ENCODE results near the gene HDAC1.
A peak's percentile ranks its signal among the peaks of the same experiment; 100 is the strongest.
"Not testable (repeated sequence)": the region's sequence is repeated elsewhere in the genome, so short reads cannot be mapped to it uniquely, and the experiment has no call there.

HDAC1 gene

GRCh38 chr1:32291708-32292538, at the start of gene HDAC1:
Gene HDAC1, plus strand, starts transcription at chr1:32292083. Its CDS starts 87 bp downstream, at chr1:32292170.
- peak; percentile 99 for DNase-seq (ENCODE audit: low spot score)

GRCh38 chr1:32242341-32242851, 49.5 kb upstream of the HDAC1 start:
- no peak for DNase-seq (ENCODE audit: low spot score)

- no peak for DNase-seq (ENCODE audit: low spot score)
These were observed 45.0 kb upstream of the HDAC1 start, which contains the start of gene FAM167B for GRCh38 chr1:32246888-32247273. Gene FAM167B, plus strand, starts transcription at chr1:32247222. Its CDS starts 200 bp downstream, at chr1:32247422.

- no peak for DNase-seq (ENCODE audit: low spot score)
These were observed 44.4 kb upstream of the HDAC1 start for GRCh38 chr1:32247452-32247851.

GRCh38 chr1:32247983-32248889, 43.6 kb upstream of the HDAC1 start:
- DNase-seq (ENCODE audit: low spot score): peak; percentile 78

- DNase-seq (ENCODE audit: low spot score): peak; percentile 88
These were observed 41.9 kb upstream of the HDAC1 start for GRCh38 chr1:32249831-32250525.

GRCh38 chr1:32250893-32251716, 40.8 kb upstream of the HDAC1 start, which contains the start of gene LCK:
Gene LCK, plus strand, starts transcription at chr1:32251265. Its CDS starts 23,065 bp downstream, at chr1:32274330.
- peak; percentile 73 for DNase-seq (ENCODE audit: low spot score)

- no peak for DNase-seq (ENCODE audit: low spot score)
These were observed 36.5 kb upstream of the HDAC1 start for GRCh38 chr1:32255072-32256071.

GRCh38 chr1:32256473-32257226, 35.2 kb upstream of the HDAC1 start:
- DNase-seq (ENCODE audit: low spot score): no peak

- no peak for DNase-seq (ENCODE audit: low spot score)
These were observed 34.7 kb upstream of the HDAC1 start for GRCh38 chr1:32257227-32257508.

GRCh38 chr1:32263236-32263593, 28.7 kb upstream of the HDAC1 start:
- DNase-seq (ENCODE audit: low spot score): not testable (repeated sequence)

- DNase-seq (ENCODE audit: low spot score): peak; percentile 69
These were observed 28.1 kb upstream of the HDAC1 start for GRCh38 chr1:32263744-32264143.

GRCh38 chr1:32265846-32266245, 26.0 kb upstream of the HDAC1 start:
- DNase-seq (ENCODE audit: low spot score): no peak

- no peak for DNase-seq (ENCODE audit: low spot score)
These were observed 24.8 kb upstream of the HDAC1 start for GRCh38 chr1:32266921-32267591.

GRCh38 chr1:32269744-32270143, 22.1 kb upstream of the HDAC1 start:
- DNase-seq (ENCODE audit: low spot score): no peak

GRCh38 chr1:32272557-32273390, 19.1 kb upstream of the HDAC1 start:
- DNase-seq (ENCODE audit: low spot score): no peak

- DNase-seq (ENCODE audit: low spot score): peak; percentile 60
These were observed 18.3 kb upstream of the HDAC1 start for GRCh38 chr1:32273391-32274208.

All from germinal center (tissue), 1 donor.